CD4-positive, alpha-beta T cell treated with Interleukin-12 subunit alpha and Interleukin-12 subunit beta, for 1 hour (primary cell): Measurements from ENCODE around the gene KIFBP.
"Not testable (repeated sequence)": the region's sequence is repeated elsewhere in the genome, so short reads cannot be mapped to it uniquely, and the experiment has no call there.

Experiments used
- DNase-seq: peaks from one replicate; pipeline ENCODE4 v3.0.0-alpha.2; 2020

The KIFBP gene

DNA sequence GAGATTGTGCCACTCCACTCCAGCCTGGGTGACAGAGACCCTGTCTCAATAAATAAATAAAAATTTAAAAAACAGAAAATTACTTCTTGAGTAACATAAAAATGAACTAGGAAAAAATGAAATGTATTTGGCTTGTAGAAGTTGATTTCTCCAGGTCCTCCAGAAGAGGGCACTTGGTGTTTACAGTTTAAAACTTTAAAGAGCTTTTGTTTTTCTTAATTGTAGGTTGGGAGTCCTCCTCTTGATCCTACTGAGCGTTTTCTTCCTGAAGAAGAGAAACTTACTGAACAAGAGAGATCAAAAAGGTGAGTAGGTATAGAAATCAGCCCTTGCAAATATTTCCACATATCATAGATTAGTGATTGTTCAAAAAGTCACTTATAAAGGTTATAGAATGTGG lies 16.2 kb downstream of the KIFBP start:
- peak; percentile 68 for DNase-seq

DNA sequence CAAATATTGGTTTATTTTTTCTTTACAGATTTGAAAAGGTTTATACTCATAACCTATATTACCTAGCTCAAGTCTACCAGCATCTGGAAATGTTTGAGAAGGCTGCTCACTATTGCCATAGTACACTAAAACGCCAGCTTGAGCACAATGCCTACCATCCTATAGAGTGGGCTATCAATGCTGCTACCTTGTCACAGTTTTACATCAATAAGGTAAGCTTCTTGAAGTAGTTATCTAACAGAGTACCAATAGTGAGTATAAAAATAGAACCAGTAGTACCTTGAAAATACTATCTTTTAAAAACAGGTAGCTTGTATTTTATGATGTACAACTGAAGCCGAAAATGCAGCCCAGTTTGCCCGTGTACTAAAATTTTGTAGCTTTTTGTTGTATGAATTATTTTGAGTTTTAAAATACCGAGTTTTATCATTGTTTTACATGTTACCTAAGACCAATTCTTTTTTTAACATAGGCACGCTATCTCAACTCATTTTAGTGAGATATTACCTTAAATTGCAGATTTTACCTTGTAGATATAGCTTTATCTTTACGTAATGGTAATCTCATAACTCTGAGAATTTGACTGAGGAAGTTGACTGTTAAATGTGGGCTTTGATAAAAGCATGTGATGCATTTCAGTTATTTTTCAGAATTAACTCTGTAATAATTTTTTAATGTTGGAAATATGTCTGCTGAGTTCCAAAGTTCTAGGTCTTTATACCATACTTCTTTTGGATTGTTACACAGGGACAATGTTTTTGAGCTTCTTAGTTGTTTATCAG lies 17.3 kb downstream of the KIFBP start:
- DNase-seq, result no peak

DNA sequence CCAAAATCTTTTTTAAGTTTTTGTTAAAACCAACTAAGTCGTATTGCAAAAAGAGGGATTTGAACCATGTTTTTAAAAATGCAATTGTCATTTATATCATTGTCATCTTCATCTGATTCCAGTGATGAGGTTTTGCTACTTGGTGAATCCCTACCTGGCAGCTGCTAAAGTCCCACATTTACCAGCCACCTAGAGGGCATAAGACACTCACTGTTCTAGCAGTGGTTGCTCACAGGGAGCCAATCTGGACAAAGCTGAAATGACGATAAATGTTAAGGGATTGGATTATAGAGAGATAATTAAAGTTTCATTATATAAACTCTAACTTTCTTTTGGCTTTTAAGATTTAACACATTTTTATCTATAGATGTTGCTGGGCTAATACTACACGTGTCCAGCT lies 18.7 kb downstream of the KIFBP start:
- no peak for DNase-seq

GRCh38 chr10:69009360-69009759 lies 20.8 kb downstream of the KIFBP start:
- DNase-seq, result no peak

DNA sequence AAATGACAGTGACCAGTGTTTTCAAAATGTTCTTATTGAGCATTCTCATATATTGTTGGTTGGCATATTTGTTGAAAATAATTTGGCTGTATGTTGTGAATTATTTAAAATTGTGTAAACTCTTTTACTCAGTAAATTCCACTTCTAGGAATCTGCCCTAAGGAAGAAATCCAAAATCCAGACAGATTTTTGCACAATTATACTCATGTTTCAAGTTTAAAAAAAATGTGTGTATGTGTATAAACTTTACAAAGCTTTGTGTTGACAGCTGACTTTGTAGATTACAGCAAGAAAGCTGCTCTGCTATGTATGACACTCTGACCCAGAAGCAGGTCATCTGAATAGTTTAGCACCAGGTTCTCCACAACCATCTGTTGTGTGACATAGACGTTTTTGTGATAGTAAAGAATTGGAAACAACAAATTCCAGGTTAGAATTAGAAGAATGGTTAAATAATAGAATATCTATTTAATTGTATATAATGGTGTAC lies 21.6 kb downstream of the KIFBP start:
- DNase-seq, result no peak

GRCh38 chr10:69012778-69013177 lies 24.2 kb downstream of the KIFBP start:
- not testable (repeated sequence) for DNase-seq

DNA sequence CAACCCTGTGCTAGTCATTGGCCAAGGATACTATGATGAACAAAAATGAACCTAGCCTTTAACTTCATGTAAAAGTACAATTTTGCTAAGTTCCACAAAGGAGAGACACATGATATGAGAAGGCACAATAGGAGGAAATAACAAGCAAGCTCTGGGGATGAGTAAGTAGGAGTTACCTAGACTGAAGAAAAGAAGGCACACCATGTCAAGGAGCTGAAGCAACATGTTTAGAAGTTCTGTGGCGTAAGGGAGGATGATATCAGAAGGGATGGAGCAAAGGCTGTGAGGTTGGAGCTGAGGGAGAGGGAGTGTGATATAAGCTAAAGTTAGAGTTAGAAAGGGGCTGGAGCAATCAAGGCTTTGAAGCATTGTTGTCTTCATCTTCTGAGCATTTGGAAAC lies 25.6 kb downstream of the KIFBP start:
- no peak for DNase-seq

DNA sequence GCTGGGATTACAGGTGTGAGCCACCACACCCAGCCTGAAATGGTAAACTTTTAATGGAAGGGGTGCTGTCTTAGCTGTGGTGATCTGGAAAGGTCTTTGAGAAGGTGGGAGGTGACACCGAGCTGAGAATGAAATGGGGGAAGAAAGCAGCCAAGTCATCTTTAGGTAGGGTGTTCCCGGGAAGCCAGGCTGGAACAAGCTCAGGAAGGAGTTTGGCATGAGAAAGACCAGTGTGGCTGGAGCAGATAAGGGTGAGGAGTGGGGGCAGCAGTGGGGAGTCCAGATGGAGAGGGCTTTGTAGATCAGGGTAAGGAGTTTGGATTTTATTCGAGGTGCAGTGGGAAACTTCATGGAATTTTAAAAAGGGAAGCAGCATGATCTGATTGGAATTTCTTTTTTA lies 30.0 kb downstream of the KIFBP start:
- no peak for DNase-seq

- no peak for DNase-seq
These were observed 34.0 kb downstream of the KIFBP start for GRCh38 chr10:69022611-69023010.

GRCh38 chr10:69025370-69025896 lies 36.8 kb downstream of the KIFBP start:
- DNase-seq, result no peak

DNA sequence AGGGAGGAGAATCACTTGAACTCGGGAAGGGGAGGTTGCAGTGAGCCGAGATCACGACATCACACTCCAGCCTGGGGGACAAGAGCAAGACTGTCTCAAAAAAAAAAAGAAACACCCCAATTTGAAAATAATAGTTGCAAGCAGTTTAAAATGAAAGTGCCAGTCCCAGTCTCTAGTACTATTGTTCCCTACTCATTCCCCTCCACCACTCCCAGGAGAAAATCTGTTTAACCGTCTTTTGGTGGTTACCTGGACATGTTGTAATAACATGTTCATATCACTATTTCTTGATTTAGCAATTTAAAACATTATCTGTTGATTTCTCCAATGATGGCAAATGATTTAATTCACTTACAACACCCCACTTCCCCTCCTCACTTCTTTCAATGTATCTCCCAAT lies 44.7 kb downstream of the KIFBP start:
- no peak for DNase-seq

DNA sequence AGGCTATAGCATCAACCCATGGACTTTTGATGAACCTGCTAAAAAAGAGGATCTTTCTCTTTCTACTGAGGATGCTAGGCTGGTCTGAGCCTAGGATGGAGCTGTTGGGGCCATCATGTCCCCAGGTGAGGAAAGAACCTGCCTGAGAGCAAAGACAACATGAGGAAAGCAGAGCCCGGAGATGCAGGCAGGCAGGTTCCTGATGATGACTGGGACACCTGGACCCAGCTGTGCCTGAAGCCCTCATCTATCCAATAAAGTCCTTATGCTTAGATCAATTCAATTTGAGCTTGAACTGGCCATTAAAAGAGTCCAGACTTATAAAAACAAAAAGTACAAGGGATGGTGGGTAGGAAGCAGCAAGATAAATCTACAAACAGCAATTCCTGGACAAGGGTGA lies 48.9 kb downstream of the KIFBP start:
- DNase-seq, result no peak

DNA sequence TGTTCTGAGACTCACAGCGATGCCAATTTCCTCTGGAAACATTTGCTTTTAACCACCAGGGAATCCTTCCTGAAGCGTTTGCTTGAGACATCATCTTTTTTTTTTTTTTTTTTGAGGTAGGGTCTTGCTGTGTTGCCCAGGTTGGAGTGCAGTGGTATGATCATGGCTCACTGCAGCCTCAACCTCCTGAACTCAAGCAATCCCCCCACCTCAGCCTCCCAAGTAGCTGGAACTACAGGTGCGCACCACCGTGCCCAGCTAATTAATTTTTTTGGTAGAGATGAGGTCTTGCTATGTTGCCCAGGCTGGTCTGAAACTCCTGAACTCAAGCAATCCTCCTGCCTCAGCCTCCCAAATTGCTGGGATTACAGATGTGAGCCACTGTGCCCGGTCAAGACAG lies 52.3 kb downstream of the KIFBP start:
- not testable (repeated sequence) for DNase-seq

- DNase-seq, result no peak
These were observed 53.8 kb downstream of the KIFBP start for GRCh38 chr10:69042417-69042816.

- no peak for DNase-seq
These were observed 54.2 kb downstream of the KIFBP start for GRCh38 chr10:69042838-69043237.

DNA sequence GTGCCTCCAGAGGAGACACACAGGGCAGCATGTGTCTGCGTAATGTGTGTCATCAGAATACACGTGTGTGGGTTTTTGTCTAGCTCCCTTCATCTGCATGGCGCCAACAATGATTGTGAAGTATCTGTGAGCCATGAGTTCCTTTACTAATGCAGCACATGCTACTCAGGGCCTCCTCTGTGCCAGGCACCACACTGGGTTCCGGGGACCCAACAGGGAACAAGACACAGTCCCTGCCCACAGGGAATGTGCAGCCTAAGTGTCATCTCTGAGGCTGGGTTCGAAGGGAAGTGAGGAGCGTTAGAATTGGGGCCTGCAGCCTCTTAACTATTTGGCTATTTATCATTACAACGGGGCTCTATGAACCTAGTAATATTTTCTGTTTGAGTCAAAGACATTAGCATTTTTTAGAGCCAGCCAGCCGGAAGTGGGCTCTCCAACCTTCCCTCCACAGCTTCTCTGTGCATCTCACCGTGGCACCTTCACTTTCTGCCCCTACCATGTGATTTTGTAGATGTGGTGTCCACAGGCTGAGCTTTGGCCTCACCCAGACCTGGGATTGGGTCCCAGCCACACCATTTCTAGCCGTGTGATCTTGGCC lies 55.4 kb downstream of the KIFBP start:
- peak; percentile 42 for DNase-seq

GRCh38 chr10:69044546-69044945 lies 55.9 kb downstream of the KIFBP start:
- peak; percentile 8 for DNase-seq

GRCh38 chr10:69045441-69046300 lies 57.1 kb downstream of the KIFBP start:
- peak; percentile 63 for DNase-seq

DNA sequence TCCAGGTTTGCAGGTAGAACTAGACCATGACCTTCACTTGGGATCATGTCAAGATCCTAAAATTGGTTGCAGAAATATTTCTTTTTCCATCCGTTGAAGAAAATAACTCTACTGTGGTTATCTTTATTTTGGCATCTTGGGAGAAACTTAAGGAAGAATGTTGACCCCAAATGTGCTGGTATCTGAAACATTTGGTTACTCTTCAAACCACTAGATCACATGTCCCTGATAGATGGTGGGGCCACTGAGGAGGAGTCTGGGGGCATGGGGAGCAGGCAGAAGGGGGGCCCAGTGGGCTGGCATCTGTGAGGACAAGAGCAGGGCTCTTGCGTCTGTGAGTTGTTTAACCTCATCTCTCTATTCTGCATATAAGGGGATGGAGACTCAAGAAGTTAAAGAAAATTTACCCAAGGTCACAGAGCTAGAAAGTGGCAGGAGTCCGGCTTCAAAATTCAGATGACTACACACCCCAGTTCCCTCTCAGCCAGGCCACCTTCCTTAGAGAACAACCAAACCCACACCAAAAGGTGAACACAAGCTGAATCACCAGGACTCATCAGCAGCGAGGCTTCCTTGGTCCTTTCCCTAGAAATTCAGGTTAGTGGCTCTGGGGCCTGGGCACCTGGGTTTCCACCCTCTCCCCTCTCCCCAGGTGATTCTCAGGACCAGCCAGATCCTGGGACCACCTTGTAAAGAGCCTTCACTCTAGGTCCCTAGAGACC lies 58.7 kb downstream of the KIFBP start:
- DNase-seq, result no peak

- peak; percentile 21 for DNase-seq
These were observed 59.5 kb downstream of the KIFBP start for GRCh38 chr10:69048103-69048502.

DNA sequence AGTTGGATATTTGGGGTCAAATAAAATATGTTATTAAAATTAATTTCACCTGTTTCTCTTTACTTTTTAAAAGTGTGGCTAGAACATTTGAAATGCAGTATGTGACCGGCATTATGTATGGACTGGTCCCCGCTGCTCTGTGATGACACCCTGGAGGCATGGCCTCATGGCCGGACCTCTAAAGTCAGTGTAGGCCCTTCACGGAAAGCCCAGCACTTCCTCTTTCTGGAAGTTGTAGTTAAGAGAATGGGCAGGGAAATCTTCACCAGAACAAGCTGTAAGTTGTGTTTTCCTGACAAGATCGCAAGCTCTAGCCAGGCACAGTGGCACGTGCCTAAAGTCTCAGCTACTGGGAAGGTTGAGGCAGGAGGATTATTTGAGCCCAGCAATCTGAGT lies 61.0 kb downstream of the KIFBP start:
- DNase-seq, result no peak

DNA sequence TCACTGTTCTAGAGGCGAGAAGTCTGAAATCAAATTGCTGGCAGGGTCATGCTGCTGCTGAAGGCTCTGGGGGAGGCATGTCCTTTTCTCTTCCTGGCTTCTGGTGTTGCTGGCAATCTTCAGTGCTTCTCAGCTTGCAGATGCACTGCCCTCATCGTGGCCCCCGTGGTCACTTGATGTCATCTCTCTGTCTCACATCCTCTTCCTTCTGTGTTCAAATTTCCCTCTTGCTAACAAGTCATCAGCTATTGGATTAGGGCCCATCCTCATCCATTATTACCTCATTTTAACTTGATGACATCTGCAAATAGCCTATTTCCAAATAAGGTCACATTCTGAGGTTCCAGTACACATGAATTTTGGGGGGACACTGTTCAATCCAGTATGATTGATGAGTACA lies 62.7 kb downstream of the KIFBP start:
- DNase-seq, result peak; percentile 10
